Activated T-cell treated with anti-CD3 and anti-CD28 coated beads, Interleukin-2, amount 50 U/mL, for 24 hours (primary cell): Measurements from ENCODE around the gene TAB2.

Source experiments
- DNase-seq: peaks from one replicate; pipeline ENCODE4 v3.0.0-alpha.2; 2020
- H3K27ac Mint-ChIP-seq: 2 replicates; pipeline ENCODE4 v1.8.0; 2020; ENCODE audit warnings: mild to moderate bottlenecking, mixed read lengths
- H3K27me3 Mint-ChIP-seq: 2 replicates; pipeline ENCODE4 v1.8.0; 2020; ENCODE audit warnings: mixed read lengths
- H3K36me3 Mint-ChIP-seq: 2 replicates; pipeline ENCODE4 v1.8.0; 2020; ENCODE audit warnings: low read depth, mixed read lengths
- H3K4me1 Mint-ChIP-seq: 2 replicates; pipeline ENCODE4 v1.8.0; 2020; ENCODE audit warnings: low read depth, mixed read lengths
- H3K4me3 Mint-ChIP-seq: 2 replicates; pipeline ENCODE4 v1.8.0; 2020; ENCODE audit warnings: mild to moderate bottlenecking, moderate library complexity, mixed read lengths
- H3K9me3 Mint-ChIP-seq: 2 replicates; pipeline ENCODE4 v1.8.0; 2020; ENCODE audit warnings: mixed read lengths

TAB2 gene

DNA sequence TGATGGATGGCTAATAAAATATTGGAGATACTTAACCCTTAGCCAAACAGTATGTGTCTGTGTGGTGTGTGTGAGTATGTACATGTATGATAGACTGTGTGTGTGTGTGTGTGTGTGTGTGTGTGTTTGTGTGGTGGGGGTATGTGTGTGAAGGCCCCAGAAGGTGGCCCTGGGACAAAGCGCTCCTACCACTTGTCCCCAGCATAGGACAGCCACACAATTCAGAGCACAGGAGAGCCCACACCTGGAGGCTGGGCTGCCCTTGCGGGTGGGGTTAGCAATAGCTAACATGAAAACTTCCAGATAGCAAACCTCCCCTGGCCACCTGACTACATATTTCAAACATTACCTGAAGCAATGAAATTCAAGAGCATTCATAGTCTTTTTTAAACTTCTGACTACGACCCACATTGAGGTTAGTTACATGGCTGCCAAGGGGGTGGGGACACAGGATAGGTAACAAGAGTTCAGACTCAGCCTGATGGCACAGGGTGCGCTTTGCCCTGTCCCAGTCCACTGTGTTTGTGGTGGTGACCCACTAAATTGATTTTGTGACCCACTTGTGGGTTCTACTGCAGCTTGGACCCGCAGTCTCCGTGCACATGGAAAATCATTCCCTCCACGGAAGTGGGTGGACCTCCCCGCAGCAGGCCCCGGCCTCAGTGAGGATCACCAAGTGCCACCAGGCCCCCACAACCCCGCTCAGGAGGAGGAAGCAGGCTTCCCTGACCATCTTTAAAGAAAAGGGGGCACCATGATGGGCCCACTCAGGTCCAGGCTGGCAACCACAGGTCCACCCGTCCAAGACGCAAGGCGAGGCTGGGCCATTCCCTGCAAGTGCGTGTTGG, 132.5 kb downstream of the TAB2 start:
- H3K9me3 Mint-ChIP-seq = no peaks in the 10 kb centered on the region
- no peaks in the 10 kb centered on the region for H3K27me3 Mint-ChIP-seq
- no peak for DNase-seq
- H3K27ac Mint-ChIP-seq = no peak overlapping the region
- peak overlapping the region; percentile 10 for H3K4me3 Mint-ChIP-seq
- H3K36me3 Mint-ChIP-seq = peaks cover 57% of the 10 kb centered on the region
- peaks cover 9% of the 10 kb centered on the region for H3K4me1 Mint-ChIP-seq

DNA sequence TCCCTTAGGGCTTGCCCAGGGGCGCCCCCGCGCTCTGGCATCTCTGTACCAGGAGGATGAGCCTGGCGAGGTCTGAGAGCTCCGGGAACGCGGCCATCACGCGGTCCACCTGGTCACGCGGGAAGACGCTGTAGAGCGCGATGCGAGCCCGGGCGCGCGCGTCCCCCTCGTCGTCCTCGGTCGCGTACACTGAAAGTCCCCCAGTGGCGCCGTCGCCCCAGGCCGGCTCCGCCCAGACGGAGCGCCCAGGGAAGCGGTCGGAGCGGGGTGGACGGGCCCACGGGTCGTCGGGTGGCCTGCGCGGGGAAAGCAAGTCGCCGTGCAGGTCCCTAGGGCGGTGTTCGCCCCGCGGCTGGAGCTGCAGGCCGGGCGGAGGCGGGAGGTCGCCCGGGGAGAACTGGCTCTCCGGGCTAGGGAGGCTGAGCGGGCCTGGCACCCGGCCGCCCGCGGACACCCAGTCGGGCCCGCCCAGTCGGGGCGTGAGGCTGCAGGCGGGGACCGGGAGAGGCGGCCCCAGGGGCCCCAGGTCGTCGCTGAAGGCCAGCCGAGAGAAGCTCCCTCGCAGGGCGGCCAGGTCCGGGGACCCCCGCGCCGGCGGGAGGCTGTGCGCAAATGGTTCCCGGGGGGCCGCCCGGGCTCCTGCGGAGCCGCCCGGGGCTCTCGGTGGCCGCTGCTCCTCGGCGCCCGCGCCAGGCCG, 133.3 kb downstream of the TAB2 start:
- Mint-ChIP-seq H3K4me3 (peak overlapping the region; percentile 10), H3K4me1 (peaks cover 3% of the 10 kb centered on the region), H3K27me3 (no peaks in the 10 kb centered on the region), H3K36me3 (peaks cover 65% of the 10 kb centered on the region), H3K27ac (no peak overlapping the region), H3K9me3 (no peaks in the 10 kb centered on the region)
- DNase-seq = no peak

DNA sequence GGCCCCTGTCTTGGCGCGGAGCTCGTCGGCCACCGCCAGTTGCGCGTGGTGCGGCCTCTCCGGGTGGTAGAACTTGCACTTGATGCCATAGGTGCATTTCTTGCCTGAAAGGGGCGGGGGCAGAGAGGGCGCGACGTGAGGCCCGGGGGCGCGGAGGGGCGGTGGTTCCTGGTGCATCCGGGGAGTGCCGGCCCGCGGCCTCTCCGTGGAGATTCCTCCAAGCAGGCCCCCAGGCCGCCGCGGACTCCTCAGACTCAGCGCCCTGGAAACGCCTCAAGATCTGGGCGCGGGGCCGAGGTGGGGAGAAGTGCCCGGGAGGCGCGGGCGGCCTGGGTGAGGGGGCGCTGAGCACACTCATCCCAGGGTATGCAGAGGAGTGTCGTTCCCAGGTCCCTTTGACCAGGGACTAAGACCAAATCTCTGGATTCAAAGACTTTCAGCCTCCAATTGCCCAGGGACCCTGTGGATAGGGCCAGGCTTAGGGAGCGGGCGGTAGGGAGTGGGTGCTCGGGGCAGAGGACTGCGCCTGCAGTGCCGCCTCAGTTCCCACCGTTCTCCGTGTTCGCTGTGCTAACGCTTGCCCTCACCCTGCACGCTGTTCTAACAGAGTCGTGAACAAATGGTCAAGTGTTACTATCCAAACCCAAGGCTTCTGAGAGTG, 134.0 kb downstream of the TAB2 start:
- Mint-ChIP-seq H3K27me3 (no peaks in the 10 kb centered on the region), H3K4me3 (no peak overlapping the region), H3K9me3 (no peaks in the 10 kb centered on the region), H3K27ac (no peak overlapping the region), H3K4me1 (no peaks in the 10 kb centered on the region), H3K36me3 (peaks cover 68% of the 10 kb centered on the region)
- peak; percentile 48 for DNase-seq

DNA sequence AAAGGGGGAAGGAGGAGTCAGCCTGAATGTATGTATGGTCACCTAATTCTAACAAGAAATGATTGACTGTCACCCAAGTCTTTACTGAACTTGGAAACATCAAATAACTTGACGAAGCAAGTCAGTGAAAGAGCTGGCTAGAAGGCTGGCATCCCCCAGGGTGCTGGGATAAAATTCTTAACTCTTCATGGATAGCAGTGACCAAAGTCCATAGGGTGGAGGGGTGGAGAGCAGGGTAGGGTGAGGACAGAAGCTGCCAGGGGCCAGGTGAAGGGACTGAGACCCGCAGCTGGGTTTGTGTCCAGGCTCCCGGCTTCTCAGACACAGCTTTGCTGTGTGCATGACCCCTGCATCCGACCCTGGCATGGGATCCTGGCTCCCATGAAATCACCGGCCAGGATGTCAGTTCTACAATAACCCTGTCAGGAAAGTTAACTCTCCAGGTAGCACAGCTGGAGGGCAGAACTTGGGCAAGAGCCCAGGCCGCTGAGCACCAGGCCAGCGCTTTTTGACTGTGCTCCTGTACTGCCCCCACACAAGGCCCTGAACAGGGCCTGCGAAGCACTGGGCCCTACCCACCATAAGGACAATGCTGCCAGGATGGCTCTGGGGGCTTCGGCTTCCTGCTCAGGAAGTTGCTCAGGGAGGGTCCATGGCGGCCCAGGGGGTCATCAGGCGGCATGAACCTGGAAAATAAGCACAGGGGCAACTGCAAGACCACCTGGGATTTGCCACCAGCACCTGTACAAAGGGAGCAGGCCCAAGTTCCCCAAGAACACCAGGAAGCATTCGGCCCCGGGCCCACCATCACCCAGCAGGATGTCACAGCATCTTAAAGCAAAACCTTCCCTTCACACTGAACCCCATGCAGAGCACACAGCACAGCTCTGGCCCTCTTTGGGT, 134.8 kb downstream of the TAB2 start:
- Mint-ChIP-seq H3K27me3 (no peaks in the 10 kb centered on the region), H3K9me3 (no peaks in the 10 kb centered on the region), H3K36me3 (peaks cover 73% of the 10 kb centered on the region), H3K4me1 (no peaks in the 10 kb centered on the region), H3K4me3 (no peak overlapping the region), H3K27ac (no peak overlapping the region)
- no peak for DNase-seq

DNA sequence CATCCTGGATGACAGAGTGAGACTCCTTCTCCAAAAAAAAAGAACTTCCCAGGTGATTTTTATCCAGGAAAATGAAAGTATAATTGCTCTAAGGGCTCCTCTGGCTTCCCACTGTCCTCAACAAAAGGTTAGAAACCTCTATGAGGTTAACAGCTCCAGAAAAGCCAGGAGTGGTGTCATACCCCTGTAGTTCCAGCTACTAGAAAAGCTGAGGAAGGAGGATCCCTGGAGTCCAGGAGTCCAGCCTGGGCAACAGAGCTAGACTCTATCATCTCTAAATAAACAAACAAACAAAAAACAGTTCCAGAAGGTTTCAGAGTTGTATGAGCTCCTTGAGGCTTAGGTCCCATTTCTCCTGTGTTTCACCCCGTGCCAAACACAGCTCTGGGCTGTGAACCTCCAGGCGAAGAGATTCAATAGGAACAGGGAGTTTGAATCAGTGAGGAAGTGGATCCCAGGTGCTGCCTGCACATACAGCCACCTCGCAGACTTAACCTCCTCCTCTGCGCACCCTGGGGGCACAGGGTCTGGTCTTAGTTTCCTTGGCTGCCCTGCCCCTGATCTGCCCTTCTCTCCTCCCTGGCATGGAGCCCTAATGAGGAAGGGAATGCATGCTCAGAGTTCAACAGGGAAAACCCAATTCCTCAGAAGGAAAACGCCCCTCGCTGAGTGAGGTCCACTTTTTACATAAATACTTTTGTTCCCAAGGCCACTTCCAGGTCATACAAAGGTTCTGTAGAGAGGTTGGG, 136.3 kb downstream of the TAB2 start:
- Mint-ChIP-seq H3K27ac (no peak overlapping the region), H3K4me3 (no peak overlapping the region), H3K9me3 (no peaks in the 10 kb centered on the region), H3K27me3 (no peaks in the 10 kb centered on the region), H3K4me1 (peaks cover 8% of the 10 kb centered on the region), H3K36me3 (peaks cover 79% of the 10 kb centered on the region)
- no peak for DNase-seq

DNA sequence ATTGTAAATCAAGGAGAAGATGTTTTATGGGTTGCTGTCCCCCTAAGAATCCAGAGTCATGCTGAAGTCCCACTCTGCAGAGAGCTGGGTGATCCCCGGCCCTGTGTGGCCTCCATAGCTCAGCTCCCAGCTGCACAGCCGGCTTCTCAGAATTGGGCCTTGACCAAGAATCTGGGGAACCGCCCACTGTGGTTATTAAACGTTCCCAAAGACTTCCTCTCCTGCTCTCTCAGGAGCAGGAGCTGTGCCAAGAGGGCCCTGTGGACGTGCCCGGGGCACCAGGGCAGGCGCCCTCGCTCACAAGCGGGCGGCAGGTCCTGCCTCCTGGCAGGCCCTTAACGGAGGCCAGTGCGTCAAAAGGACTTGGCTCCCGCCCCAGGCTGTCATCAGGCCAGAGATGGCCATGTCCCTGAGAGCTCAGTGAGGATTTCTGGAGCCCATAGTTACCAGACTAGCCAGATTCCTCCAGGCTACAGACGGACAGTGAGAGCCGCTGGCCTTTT, 136.9 kb downstream of the TAB2 start:
- no peak for DNase-seq
- Mint-ChIP-seq H3K4me3 (no peak overlapping the region), H3K9me3 (no peaks in the 10 kb centered on the region), H3K27me3 (no peaks in the 10 kb centered on the region), H3K4me1 (peaks cover 14% of the 10 kb centered on the region), H3K36me3 (peaks cover 81% of the 10 kb centered on the region), H3K27ac (no peak overlapping the region)

DNA sequence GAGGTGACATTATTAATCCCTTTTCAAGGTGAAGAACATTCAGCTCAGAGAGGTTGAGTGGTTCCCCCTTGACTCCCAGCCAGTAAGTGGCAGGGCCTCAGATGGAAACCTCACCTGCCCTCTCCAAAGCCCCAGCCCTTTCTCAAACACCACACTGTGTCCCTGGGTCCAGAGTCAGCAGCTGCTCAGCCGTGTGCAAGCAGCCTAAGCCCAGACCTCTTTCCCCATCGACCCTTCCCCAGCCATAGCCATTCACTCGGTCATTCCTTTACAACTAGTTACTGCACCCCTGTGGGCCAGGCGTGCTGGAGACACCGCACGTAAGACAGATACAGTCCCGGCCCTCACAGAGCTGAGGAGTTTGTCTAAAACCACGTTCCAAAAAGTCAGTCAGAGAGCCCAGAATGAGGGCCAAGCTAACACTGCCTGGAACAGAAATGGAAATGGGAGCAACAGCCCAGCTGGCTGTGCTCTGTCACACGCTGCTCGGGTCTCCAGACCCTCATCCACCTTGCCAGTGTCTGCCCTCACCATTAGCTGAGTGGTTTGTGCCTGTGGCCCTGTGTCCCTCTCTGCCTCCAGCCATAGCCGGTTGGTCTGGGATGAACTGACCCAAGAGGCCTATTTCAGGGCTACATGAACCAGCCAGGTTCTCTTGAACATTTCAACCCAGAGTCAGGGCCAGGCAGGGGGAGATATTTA, 137.7 kb downstream of the TAB2 start:
- no peak overlapping the region for H3K4me3 Mint-ChIP-seq
- peaks cover 81% of the 10 kb centered on the region for H3K36me3 Mint-ChIP-seq
- H3K9me3 Mint-ChIP-seq = no peaks in the 10 kb centered on the region
- no peak for DNase-seq
- H3K27me3 Mint-ChIP-seq = no peaks in the 10 kb centered on the region
- H3K4me1 Mint-ChIP-seq = peaks cover 21% of the 10 kb centered on the region
- peak overlapping the region; percentile 28 for H3K27ac Mint-ChIP-seq

DNA sequence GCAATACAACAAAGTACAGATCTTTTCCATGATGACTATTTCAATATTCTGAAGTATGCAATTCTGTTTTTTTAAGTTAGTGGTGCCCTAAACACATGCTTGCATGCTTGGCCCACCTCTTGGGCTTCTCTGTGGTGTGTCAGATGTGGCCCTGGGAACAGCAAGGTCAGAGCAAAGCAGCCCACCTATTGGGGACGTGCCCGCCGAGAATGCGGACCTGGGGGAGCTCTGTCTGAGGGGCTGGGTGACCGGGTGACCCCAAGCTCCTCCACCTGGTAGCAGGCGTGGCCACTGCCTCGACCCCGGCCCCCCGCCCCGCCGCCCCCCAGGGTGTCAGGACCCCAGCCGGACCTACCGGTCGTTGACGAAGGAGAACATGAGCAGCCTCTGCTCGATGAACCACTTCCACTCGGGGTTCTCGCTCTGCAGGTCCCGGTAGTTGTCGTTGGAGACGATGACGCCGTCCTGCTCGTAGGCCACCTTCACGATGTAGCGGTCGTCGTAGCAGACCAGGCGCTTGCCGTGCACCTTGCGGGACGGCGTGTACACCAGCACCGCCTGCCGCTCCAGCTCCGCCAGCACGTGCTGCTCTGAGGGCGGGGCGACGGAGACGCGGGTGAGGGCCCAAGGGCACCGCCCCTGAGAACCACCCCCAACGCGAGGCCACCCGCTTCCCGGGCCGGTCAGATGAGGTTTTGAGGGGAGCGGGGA, 139.0 kb downstream of the TAB2 start:
- H3K27ac Mint-ChIP-seq = no peak overlapping the region
- H3K27me3 Mint-ChIP-seq = no peaks in the 10 kb centered on the region
- no peaks in the 10 kb centered on the region for H3K9me3 Mint-ChIP-seq
- DNase-seq = no peak
- H3K36me3 Mint-ChIP-seq = peaks cover 88% of the 10 kb centered on the region
- peaks cover 22% of the 10 kb centered on the region for H3K4me1 Mint-ChIP-seq
- no peak overlapping the region for H3K4me3 Mint-ChIP-seq

DNA sequence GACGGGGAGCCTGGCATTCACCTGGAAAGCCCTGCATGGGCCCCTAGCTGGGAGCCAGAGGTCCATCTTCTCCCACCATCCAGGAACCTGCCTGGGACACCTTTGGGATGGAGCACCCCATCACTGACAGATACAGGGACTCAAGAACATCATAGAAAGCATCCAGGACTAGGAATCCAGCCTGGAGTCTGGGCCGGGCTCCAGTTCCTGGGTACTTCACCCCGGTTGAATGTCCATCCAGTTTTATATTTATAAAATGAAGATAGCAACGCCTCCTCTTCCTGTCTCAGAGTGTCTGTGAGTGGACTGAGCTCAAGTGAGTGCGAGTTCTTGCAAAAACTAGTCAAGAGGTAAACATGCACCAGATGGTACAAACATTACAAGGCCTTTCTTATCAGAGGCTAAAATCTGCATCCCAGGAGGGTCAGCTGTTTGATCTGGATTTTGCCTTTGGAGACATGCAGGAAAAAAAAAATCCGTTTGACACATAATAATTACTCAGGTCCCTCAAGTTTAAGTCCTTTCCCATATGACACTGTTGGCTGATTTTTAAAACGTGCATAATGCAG, 139.9 kb downstream of the TAB2 start:
- H3K4me1 Mint-ChIP-seq = peaks cover 22% of the 10 kb centered on the region
- peaks cover 88% of the 10 kb centered on the region for H3K36me3 Mint-ChIP-seq
- H3K27ac Mint-ChIP-seq = no peak overlapping the region
- no peak for DNase-seq
- no peak overlapping the region for H3K4me3 Mint-ChIP-seq
- H3K27me3 Mint-ChIP-seq = no peaks in the 10 kb centered on the region
- no peaks in the 10 kb centered on the region for H3K9me3 Mint-ChIP-seq

DNA sequence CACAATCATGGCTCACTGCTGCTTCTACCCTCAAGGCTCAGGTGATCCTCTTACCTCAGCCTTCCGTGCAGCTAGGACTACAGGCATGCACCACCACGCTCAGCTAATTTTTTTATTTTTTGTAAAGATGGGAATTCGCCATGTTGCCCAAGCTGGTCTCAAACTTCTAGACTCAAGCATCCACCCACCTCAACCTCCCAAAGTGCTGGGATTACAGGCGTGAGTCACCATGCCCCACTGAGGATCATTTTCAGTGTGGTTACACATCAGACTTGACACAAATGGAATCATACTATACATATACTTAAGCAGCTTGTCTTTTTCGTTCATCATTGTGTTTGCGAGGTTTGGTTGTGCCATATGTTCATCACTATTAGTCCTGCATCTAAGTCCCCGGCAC, 140.7 kb downstream of the TAB2 start:
- Mint-ChIP-seq H3K27me3 (no peaks in the 10 kb centered on the region), H3K36me3 (peaks cover 88% of the 10 kb centered on the region), H3K9me3 (no peaks in the 10 kb centered on the region), H3K27ac (no peak overlapping the region), H3K4me3 (no peak overlapping the region), H3K4me1 (peaks cover 26% of the 10 kb centered on the region)
- DNase-seq = no peak

DNA sequence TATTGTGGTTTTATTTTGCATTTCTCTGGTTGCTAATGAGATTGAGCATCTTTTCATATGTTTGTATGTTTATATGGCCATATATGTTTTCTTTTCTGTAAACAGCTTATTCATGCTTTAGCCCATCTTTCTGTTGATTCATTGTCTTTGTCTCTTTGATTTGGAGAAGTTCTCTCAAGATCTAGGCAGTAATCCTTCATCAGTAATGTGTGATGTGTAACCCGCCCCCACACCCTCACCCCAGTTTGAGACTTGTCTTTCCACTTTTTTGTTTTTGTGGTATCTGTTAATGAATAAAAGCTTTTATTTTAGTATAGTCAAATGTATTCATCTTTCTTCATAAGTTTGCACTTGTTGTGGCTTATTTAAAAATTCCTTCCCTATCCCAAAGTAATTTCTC, 141.3 kb downstream of the TAB2 start:
- no peak for DNase-seq
- H3K27me3 Mint-ChIP-seq = no peaks in the 10 kb centered on the region
- peaks cover 29% of the 10 kb centered on the region for H3K4me1 Mint-ChIP-seq
- H3K27ac Mint-ChIP-seq = no peak overlapping the region
- H3K36me3 Mint-ChIP-seq = peaks cover 88% of the 10 kb centered on the region
- no peaks in the 10 kb centered on the region for H3K9me3 Mint-ChIP-seq
- H3K4me3 Mint-ChIP-seq = no peak overlapping the region

DNA sequence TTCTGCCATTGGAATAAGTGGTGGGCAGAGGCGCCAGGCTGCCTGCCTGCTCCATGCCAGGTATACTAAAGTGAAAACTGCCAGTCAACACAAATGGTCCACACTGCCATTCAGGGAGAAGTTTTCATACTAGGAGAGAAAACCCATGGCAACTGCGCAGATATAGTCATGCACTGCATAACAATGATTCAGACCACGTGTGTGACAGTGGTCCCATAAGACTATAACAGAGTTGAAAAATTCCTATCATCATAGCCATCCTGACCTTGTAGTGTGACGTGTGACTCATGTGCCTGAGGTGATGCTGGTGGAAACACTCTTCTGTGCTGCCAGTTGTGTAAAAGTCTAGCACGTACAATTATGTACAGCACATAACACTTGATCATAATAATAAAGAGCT, 142.2 kb downstream of the TAB2 start:
- H3K4me3 Mint-ChIP-seq = no peak overlapping the region
- H3K9me3 Mint-ChIP-seq = no peaks in the 10 kb centered on the region
- H3K4me1 Mint-ChIP-seq = peaks cover 38% of the 10 kb centered on the region
- peak overlapping the region; percentile 51 for H3K27ac Mint-ChIP-seq
- peaks cover 92% of the 10 kb centered on the region for H3K36me3 Mint-ChIP-seq
- H3K27me3 Mint-ChIP-seq = no peaks in the 10 kb centered on the region
- DNase-seq = no peak
